CD4-positive, CD25-positive, alpha-beta regulatory T cell (primary cell): Measurements from ENCODE around the gene FUT3. TPM values are rescaled to one million over a fixed set of nuclear protein-coding genes. Genes with fewer than 3 reads are reported as not detected.
A peak's percentile ranks its signal among the peaks of the same experiment; 100 is the strongest.

Experiments used
- ATAC-seq, 2 donors: fragments of 150-1000 bp; cut with Tn5 transposase; one replicate each; pipeline ENCODE4 v1.10.0; 2021; ENCODE audit warnings: low read depth in 2 of 2, moderate number of reproducible peaks in 2 of 2, moderate library complexity in 1 of 2
- DNase-seq, 3 donors: peaks; one replicate each; pipeline versions ENCODE4 v3.0.0 to v3.0.0-alpha.2; 2012 to 2022; ENCODE audit warnings: mixed read lengths in 1 of 3
- H3K27ac ChIP-seq: one replicate; pipeline ENCODE4 v1.7.0; 2013; ENCODE audit warnings: mild to moderate bottlenecking, low read length; ENCODE audit not compliant: insufficient read depth, poor library complexity, severe bottlenecking
- H3K27me3 ChIP-seq: one replicate; pipeline ENCODE4 v1.7.0; 2013; ENCODE audit warnings: low read length; ENCODE audit not compliant: control insufficient read depth, insufficient read depth
- H3K36me3 ChIP-seq: one replicate; pipeline ENCODE4 v1.7.0; 2013; ENCODE audit warnings: mild to moderate bottlenecking, low read length, moderate library complexity; ENCODE audit not compliant: control insufficient read depth, insufficient read depth
- H3K4me1 ChIP-seq: 2 replicates; pipeline ENCODE4 v1.7.0; 2013; ENCODE audit warnings: mild to moderate bottlenecking, low read length; ENCODE audit not compliant: insufficient read depth, control insufficient read depth, poor library complexity, severe bottlenecking
- H3K4me3 ChIP-seq: one replicate; pipeline ENCODE4 v1.7.0; 2013; ENCODE audit warnings: low read depth, mild to moderate bottlenecking, low read length, moderate library complexity
- H3K9me3 ChIP-seq, 2 experiments: 1 replicate in 1 of 2; 2 replicates in 1 of 2; pipeline ENCODE4 v1.7.0; 2013; ENCODE audit warnings: low read length in 2 of 2, mild to moderate bottlenecking in 1 of 2, moderate library complexity in 1 of 2; ENCODE audit not compliant: control insufficient read depth in 2 of 2
- H3K27ac Mint-ChIP-seq, 3 donors: one replicate each; pipeline ENCODE4 v1.8.0; 2020 to 2022; ENCODE audit warnings: mild to moderate bottlenecking in 3 of 3, mixed read lengths in 3 of 3, moderate library complexity in 2 of 3
- H3K27me3 Mint-ChIP-seq: one replicate; pipeline ENCODE4 v1.8.0; 2022; ENCODE audit warnings: mild to moderate bottlenecking, mixed read lengths
- H3K36me3 Mint-ChIP-seq: one replicate; pipeline ENCODE4 v1.8.0; 2020; ENCODE audit warnings: mixed read lengths
- H3K4me1 Mint-ChIP-seq, 4 donors: one replicate each; pipeline ENCODE4 v1.8.0; 2020 to 2022; ENCODE audit warnings: mixed read lengths in 4 of 4, mild to moderate bottlenecking in 1 of 4
- H3K4me3 Mint-ChIP-seq, 4 donors: one replicate each; pipeline ENCODE4 v1.8.0; 2020 to 2022; ENCODE audit warnings: mild to moderate bottlenecking in 4 of 4, mixed read lengths in 4 of 4, moderate library complexity in 3 of 4
- H3K9me3 Mint-ChIP-seq, 7 donors: one replicate each; pipeline ENCODE4 v1.8.0; 2020 to 2022; ENCODE audit warnings: mixed read lengths in 7 of 7, mild to moderate bottlenecking in 3 of 7, moderate library complexity in 2 of 7
- polyA plus RNA-seq, 4 donors: library from polyadenylated mRNA; unstranded; fragments of 300-500 nt; fragmentation: Illumina TruSeq; gene quantifications; one replicate each; pipeline ENCODE4 v1.2.3, GENCODE V29; 2021
- total RNA-seq: library from RNA; stranded (reverse); gene quantifications from one replicate; pipeline ENCODE4 v1.2.3, GENCODE V29; 2022

FUT3 gene
- total and polyA plus RNA-seq, 5 donors from 2014 or later = not detected

- peaks cover 21% of the 10 kb centered on the region for H3K27me3 Mint-ChIP-seq
- Histone ChIP-seq H3K27me3 (no peaks in the 10 kb centered on the region), H3K4me1 (no peaks in the 10 kb centered on the region), H3K9me3 (no peaks in the 10 kb centered on the region), H3K4me3 (no peak overlapping the region), H3K36me3 (no peaks in the 10 kb centered on the region), H3K27ac (no peak overlapping the region)
- peak overlapping the region in 1 of 3 donors; percentile 58 for H3K27ac Mint-ChIP-seq
- no peak overlapping the region for H3K4me3 Mint-ChIP-seq
- peaks cover 0 to 5% (median 0%) of the 10 kb centered on the region in 4 donors for H3K4me1 Mint-ChIP-seq
- H3K9me3 Mint-ChIP-seq = peaks cover 0 to 2% (median 0%) of the 10 kb centered on the region in 7 donors
- DNase-seq (no peak), ATAC-seq (no peak)
- H3K36me3 Mint-ChIP-seq = no peaks in the 10 kb centered on the region
Measured at GRCh38 chr19:5838353-5839064, 12.7 kb downstream of the FUT3 start.

- Histone ChIP-seq H3K4me1 (no peaks in the 10 kb centered on the region), H3K36me3 (no peaks in the 10 kb centered on the region), H3K4me3 (no peak overlapping the region), H3K27me3 (no peaks in the 10 kb centered on the region), H3K27ac (no peak overlapping the region), H3K9me3 (no peaks in the 10 kb centered on the region)
- H3K4me3 Mint-ChIP-seq = peak overlapping the region in 1 of 4 donors; percentile 38
- peaks cover 0 to 2% (median 0%) of the 10 kb centered on the region in 7 donors for H3K9me3 Mint-ChIP-seq
- peaks cover 21% of the 10 kb centered on the region for H3K27me3 Mint-ChIP-seq
- peaks cover 0 to 5% (median 0%) of the 10 kb centered on the region in 4 donors for H3K4me1 Mint-ChIP-seq
- H3K36me3 Mint-ChIP-seq = no peaks in the 10 kb centered on the region
- ATAC-seq = no peak
- peak overlapping the region in 1 of 3 donors; percentile 58 for H3K27ac Mint-ChIP-seq
- no peak for DNase-seq
Measured at GRCh38 chr19:5837761-5838352, 13.4 kb downstream of the FUT3 start.

- ATAC-seq (no peak), DNase-seq (no peak)
- Mint-ChIP-seq H3K4me3 (no peak overlapping the region), H3K4me1 (peaks cover 0 to 5% (median 1%) of the 10 kb centered on the region in 4 donors), H3K27ac (no peak overlapping the region), H3K27me3 (peaks cover 17% of the 10 kb centered on the region), H3K9me3 (peaks cover 0 to 2% (median 0%) of the 10 kb centered on the region in 7 donors), H3K36me3 (no peaks in the 10 kb centered on the region)
- H3K4me3 ChIP-seq = no peak overlapping the region
- H3K27me3 ChIP-seq = no peaks in the 10 kb centered on the region
- H3K4me1 ChIP-seq = peaks cover 15% of the 10 kb centered on the region
- H3K27ac ChIP-seq = no peak overlapping the region
- no peaks in the 10 kb centered on the region for H3K9me3 ChIP-seq
- no peaks in the 10 kb centered on the region for H3K36me3 ChIP-seq
Measured at GRCh38 chr19:5832527-5833216, 18.6 kb downstream of the FUT3 start.

GRCh38 chr19:5832061-5832460 is 19.2 kb downstream of the FUT3 start:
- DNase-seq (no peak), ATAC-seq (no peak)
- H3K4me3 ChIP-seq = no peak overlapping the region
- H3K27me3 Mint-ChIP-seq = peaks cover 13% of the 10 kb centered on the region
- H3K27me3 ChIP-seq = no peaks in the 10 kb centered on the region
- H3K9me3 ChIP-seq = no peaks in the 10 kb centered on the region
- no peaks in the 10 kb centered on the region for H3K36me3 Mint-ChIP-seq
- no peak overlapping the region for H3K27ac Mint-ChIP-seq
- H3K4me3 Mint-ChIP-seq = no peak overlapping the region
- peaks cover 0 to 7% (median 3%) of the 10 kb centered on the region in 4 donors for H3K4me1 Mint-ChIP-seq
- no peak overlapping the region for H3K27ac ChIP-seq
- no peaks in the 10 kb centered on the region for H3K36me3 ChIP-seq
- peaks cover 0 to 2% (median 0%) of the 10 kb centered on the region in 7 donors for H3K9me3 Mint-ChIP-seq
- peaks cover 15% of the 10 kb centered on the region for H3K4me1 ChIP-seq

- Mint-ChIP-seq H3K9me3 (peaks cover 0 to 3% (median 0%) of the 10 kb centered on the region in 7 donors), H3K4me3 (no peak overlapping the region), H3K27ac (no peak overlapping the region), H3K36me3 (no peaks in the 10 kb centered on the region), H3K27me3 (peaks cover 10% of the 10 kb centered on the region), H3K4me1 (peaks cover 0 to 13% (median 4%) of the 10 kb centered on the region in 4 donors)
- ATAC-seq = no peak
- peaks cover 15% of the 10 kb centered on the region for H3K4me1 ChIP-seq
- no peaks in the 10 kb centered on the region for H3K36me3 ChIP-seq
- H3K9me3 ChIP-seq = no peaks in the 10 kb centered on the region
- DNase-seq = no peak
- no peak overlapping the region for H3K4me3 ChIP-seq
- H3K27me3 ChIP-seq = no peaks in the 10 kb centered on the region
- H3K27ac ChIP-seq = no peak overlapping the region
Measured at GRCh38 chr19:5831159-5831558, 20.1 kb downstream of the FUT3 start.

- Histone ChIP-seq H3K4me1 (peaks cover 15% of the 10 kb centered on the region), H3K9me3 (no peaks in the 10 kb centered on the region), H3K4me3 (no peak overlapping the region), H3K27ac (no peak overlapping the region), H3K36me3 (no peaks in the 10 kb centered on the region), H3K27me3 (no peaks in the 10 kb centered on the region)
- Mint-ChIP-seq H3K4me1 (peaks cover 0 to 13% (median 4%) of the 10 kb centered on the region in 4 donors), H3K9me3 (peaks cover 0 to 3% (median 0%) of the 10 kb centered on the region in 7 donors), H3K36me3 (no peaks in the 10 kb centered on the region), H3K27me3 (peaks cover 7% of the 10 kb centered on the region), H3K4me3 (peak overlapping the region in 2 of 4 donors; percentile 22 to 36), H3K27ac (peak overlapping the region in 1 of 3 donors; percentile 76)
- ATAC-seq (no peak), DNase-seq (no peak)
Measured at GRCh38 chr19:5829567-5830310, 21.5 kb downstream of the FUT3 start.
